DOHH2 (cell line): ENCODE results near the gene ENO2.
"Not testable (repeated sequence)": the region's sequence is repeated elsewhere in the genome, so short reads cannot be mapped to it uniquely, and the experiment has no call there.

Experiments used
- H3F3A ChIP-seq: fragments of 200-600 bp; sonication (generic), shearing (Covaris generic); 2 replicates; pipeline ENCODE4 v1.6.0; 2016; ENCODE audit warnings: antibody characterized with exemption, mild to moderate bottlenecking; ENCODE audit not compliant: control insufficient read depth, insufficient read depth
- H3K27ac ChIP-seq: fragments of 200-600 bp; sonication (generic); 2 replicates; pipeline ENCODE4 v1.5.1; 2014; ENCODE audit warnings: low read depth, mild to moderate bottlenecking, low read length, moderate library complexity
- H3K27me3 ChIP-seq: fragments of 200-600 bp; sonication (generic); 2 replicates; pipeline ENCODE4 v1.6.1; 2014; ENCODE audit warnings: mild to moderate bottlenecking, low read length, mixed read lengths; ENCODE audit not compliant: control insufficient read depth
- H3K36me3 ChIP-seq: fragments of 200-600 bp; sonication (generic); 2 replicates; pipeline ENCODE4 v1.6.1; 2014; ENCODE audit warnings: mild to moderate bottlenecking, low read length, moderate library complexity, mixed read lengths; ENCODE audit not compliant: control insufficient read depth
- H3K4me1 ChIP-seq: fragments of 200-600 bp; sonication (generic); 2 replicates; pipeline ENCODE4 v1.6.1; 2014; ENCODE audit warnings: mild to moderate bottlenecking, low read length, mixed read lengths; ENCODE audit not compliant: control insufficient read depth
- H3K4me2 ChIP-seq: fragments of 200-600 bp; sonication (generic); 2 replicates; pipeline ENCODE4 v1.6.0; 2014; ENCODE audit warnings: mild to moderate bottlenecking, low read length, moderate library complexity
- H3K4me3 ChIP-seq: fragments of 200-600 bp; sonication (generic); 2 replicates; pipeline ENCODE4 v1.5.1; 2014; ENCODE audit warnings: mild to moderate bottlenecking, low read length, mixed read lengths
- H3K79me2 ChIP-seq: fragments of 200-600 bp; sonication (generic); 2 replicates; pipeline ENCODE4 v1.6.1; 2014; ENCODE audit warnings: mild to moderate bottlenecking, low read length, mixed read lengths; ENCODE audit not compliant: control insufficient read depth
- H3K9me2 ChIP-seq: fragments of 200-600 bp; sonication (generic); replicated peaks from 2 replicates; pipeline ENCODE4 v1.6.1; 2014; ENCODE audit warnings: mild to moderate bottlenecking, low read length, mixed read lengths; ENCODE audit not compliant: control insufficient read depth
- H3K9me3 ChIP-seq: fragments of 200-600 bp; sonication (generic); 2 replicates; pipeline ENCODE4 v1.6.1; 2014; ENCODE audit warnings: antibody characterized with exemption, low read length, mixed read lengths; ENCODE audit not compliant: control insufficient read depth, insufficient read depth
- H4K20me1 ChIP-seq: fragments of 200-600 bp; sonication (generic); 2 replicates; pipeline ENCODE4 v1.6.0; 2014; ENCODE audit warnings: low read depth, mild to moderate bottlenecking, antibody characterized with exemption, low read length, moderate library complexity; ENCODE audit not compliant: control insufficient read depth, insufficient read depth
- CTCF ChIP-seq: fragments of 200-600 bp; sonication (generic); IDR thresholded peaks from one replicate; pipeline ENCODE4 v1.5.1; 2014; ENCODE audit warnings: antibody characterized with exemption, mild to moderate bottlenecking, low read depth, low read length; ENCODE audit not compliant: poor library complexity, severe bottlenecking
- EZH2phosphoT487 ChIP-seq: fragments of 200-600 bp; sonication (generic); IDR thresholded peaks from 2 replicates; pipeline ENCODE4 v1.6.1; 2017; ENCODE audit warnings: borderline replicate concordance, mild to moderate bottlenecking, antibody characterized with exemption, low read length, moderate library complexity, mixed read lengths

Gene ENO2

DNA sequence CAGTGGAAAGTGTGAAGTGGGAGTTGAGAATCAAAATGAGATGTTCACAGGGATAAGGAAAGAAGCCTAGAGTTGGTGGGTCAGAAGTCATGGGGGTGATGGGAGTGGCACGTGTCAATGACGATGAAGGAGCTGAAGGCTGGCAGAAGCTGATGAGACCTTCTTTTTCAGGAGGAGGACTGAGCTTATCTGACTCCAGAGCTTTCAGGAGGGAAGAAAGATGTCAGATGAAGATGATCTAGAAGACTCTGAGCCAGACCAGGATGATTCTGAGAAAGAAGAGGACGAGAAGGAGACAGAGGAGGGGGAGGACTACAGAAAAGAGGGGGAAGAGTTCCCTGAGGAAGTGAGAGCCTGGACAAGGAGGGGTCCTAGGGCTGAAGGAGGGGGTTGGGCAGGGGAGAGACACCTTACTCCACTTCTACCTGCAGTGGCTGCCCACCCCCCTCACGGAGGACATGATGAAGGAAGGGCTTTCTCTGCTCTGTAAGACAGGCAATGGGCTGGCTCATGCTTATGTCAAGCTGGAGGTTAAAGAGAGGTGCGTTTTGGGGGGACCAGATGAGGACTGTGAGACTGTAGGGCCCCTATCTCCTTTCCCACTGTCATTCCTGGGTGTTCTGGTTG is 8.9 kb upstream of the ENO2 start:
- Histone ChIP-seq H4K20me1 (no peaks in the 10 kb centered on the region), H3K9me2 (no peaks in the 10 kb centered on the region), H3F3A (no peaks in the 10 kb centered on the region), H3K27me3 (no peaks in the 10 kb centered on the region), H3K4me1 (peaks cover 19% of the 10 kb centered on the region), H3K79me2 (no peaks in the 10 kb centered on the region), H3K36me3 (no peaks in the 10 kb centered on the region), H3K4me3 (peak overlapping the region; percentile 82), H3K4me2 (peak overlapping the region; percentile 88), H3K27ac (no peak overlapping the region), H3K9me3 (no peaks in the 10 kb centered on the region)
- no peak for TF ChIP-seq EZH2phosphoT487
- no peak for TF ChIP-seq CTCF

DNA sequence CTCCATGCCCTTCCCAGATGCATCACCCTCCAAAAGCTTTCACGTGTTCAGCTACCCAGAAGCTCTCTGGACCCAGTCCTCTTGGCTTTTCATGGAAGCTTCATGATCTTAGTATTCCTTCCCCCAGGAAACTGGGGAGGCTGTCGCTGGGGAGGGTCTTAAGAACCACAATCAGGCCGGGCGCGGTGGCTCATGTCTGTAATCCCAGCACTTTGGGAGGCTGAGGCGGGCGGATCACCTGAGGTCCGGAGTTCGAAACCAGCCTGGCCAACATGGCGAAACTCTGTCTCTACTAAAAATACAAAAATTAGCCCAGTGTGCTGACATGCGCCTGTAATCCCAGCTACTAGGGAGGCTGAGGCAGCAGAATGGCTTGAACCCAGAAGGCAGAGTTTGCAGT is 6.2 kb upstream of the ENO2 start:
- H3K4me2 ChIP-seq, H3K9me3 ChIP-seq, H4K20me1 ChIP-seq, H3K27ac ChIP-seq, H3K36me3 ChIP-seq, H3F3A ChIP-seq, H3K9me2 ChIP-seq, H3K79me2 ChIP-seq, H3K4me3 ChIP-seq: not testable (repeated sequence)
- Histone ChIP-seq H3K27me3 (peaks cover 18% of the 10 kb centered on the region; the same call in 1 of the 2 replicates), H3K4me1 (peaks cover 19% of the 10 kb centered on the region)

DNA sequence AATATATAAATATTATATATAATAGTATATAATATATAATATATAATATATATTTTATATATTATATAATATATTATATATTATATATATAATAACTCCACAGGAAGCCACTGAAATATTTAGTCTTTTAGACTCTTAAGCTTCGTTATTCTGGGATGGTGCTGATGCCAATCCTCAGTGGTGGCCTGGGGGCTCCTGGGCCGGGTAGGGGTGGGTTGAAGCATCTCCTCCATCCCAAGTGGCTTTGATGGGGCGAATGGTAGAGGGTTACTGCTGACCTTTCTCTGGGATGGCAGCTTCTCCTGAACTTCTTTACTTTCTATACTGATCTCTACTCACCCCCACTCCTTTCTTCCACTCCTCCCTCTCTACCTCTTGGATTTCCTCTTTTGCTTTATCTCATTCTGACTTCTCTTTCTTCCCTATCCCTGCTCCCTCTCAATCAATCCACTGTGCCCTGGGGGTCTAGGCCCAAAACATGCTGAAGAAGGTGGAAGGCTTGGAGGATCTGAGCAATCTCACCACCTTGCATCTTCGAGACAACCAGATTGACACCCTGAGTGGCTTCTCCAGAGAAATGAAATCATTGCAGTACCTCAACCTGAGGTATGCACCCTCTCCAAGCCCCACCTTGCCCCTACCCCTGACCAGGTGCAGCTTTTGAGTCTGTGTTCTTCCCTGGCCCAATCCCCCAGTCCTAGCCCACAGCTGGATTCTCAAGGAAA is 4.8 kb upstream of the ENO2 start:
- no peaks in the 10 kb centered on the region for H3F3A ChIP-seq
- H3K36me3 ChIP-seq, result no peaks in the 10 kb centered on the region
- no peaks in the 10 kb centered on the region for H3K9me2 ChIP-seq
- H3K4me2 ChIP-seq, result no peak overlapping the region
- no peak overlapping the region for H3K4me3 ChIP-seq
- peaks cover 30% of the 10 kb centered on the region for H3K27me3 ChIP-seq
- peaks cover 18% of the 10 kb centered on the region for H3K4me1 ChIP-seq
- H3K9me3 ChIP-seq, result no peaks in the 10 kb centered on the region
- H4K20me1 ChIP-seq, result no peaks in the 10 kb centered on the region
- TF ChIP-seq EZH2phosphoT487 (no peak), CTCF (no peak)
- no peaks in the 10 kb centered on the region for H3K79me2 ChIP-seq
- H3K27ac ChIP-seq, result no peak overlapping the region

- H3K4me2 ChIP-seq, result no peak overlapping the region
- TF ChIP-seq EZH2phosphoT487 (no peak), CTCF (no peak)
Observed at GRCh38 chr12:6912164-6912935, 2.0 kb upstream of the ENO2 start.

More at GRCh38 chr12:6912164-6912935, 2.0 kb upstream of the ENO2 start:
- Histone ChIP-seq H3K27ac (no peak overlapping the region), H3K79me2 (no peaks in the 10 kb centered on the region), H3F3A (no peaks in the 10 kb centered on the region), H3K27me3 (peaks cover 58% of the 10 kb centered on the region), H3K36me3 (no peaks in the 10 kb centered on the region), H3K4me1 (peaks cover 18% of the 10 kb centered on the region), H3K9me3 (no peaks in the 10 kb centered on the region), H3K4me3 (no peak overlapping the region), H4K20me1 (no peaks in the 10 kb centered on the region), H3K9me2 (no peaks in the 10 kb centered on the region)
